Fibroblast of lung (primary cell): ENCODE results near the gene SLC16A10.

Source experiments
- CTCF ChIP-seq, 2 donors: IDR thresholded peaks in 1 of 2; conservative IDR thresholded peaks in 1 of 2; 1 replicate in 1 of 2; 2 replicates in 1 of 2; pipeline ENCODE4 v1.5.1; 2011 to 2012; ENCODE audit warnings: low read length in 2 of 2, control low read depth in 1 of 2, inconsistent platforms in 1 of 2, low read depth in 1 of 2, mild to moderate bottlenecking in 1 of 2
- EZH2 ChIP-seq: IDR thresholded peaks from 2 replicates; pipeline ENCODE4 v1.5.1; 2012; ENCODE audit warnings: low read length, control low read depth, mild to moderate bottlenecking; ENCODE audit errors: missing control alignments

- TF ChIP-seq CTCF (conservative IDR thresholded peaks at IDR 0.05 in 1 of 2, IDR thresholded peaks at IDR 0.05 in 1 of 2; ENCODE audit: low read depth in 1 of 2, low read length in 2 of 2): no peak
- no peak for TF ChIP-seq EZH2
Observed at GRCh38 chr6:111091987-111092386, 4.7 kb downstream of the SLC16A10 start.
